GM18511 (cell line): ENCODE results near the gene SH3TC1.

Experiments used
- ATAC-seq: cut with Tn5 transposase; IDR thresholded peaks from one replicate; pipeline ENCODE4 v1.9.1; 2021; ENCODE audit warnings: mild to moderate bottlenecking, moderate library complexity; ENCODE audit not compliant: unreplicated experiment

Gene SH3TC1

GRCh38 chr4:8259743-8260430 is 60.8 kb downstream of the SH3TC1 start:
- ATAC-seq, result no peak

DNA sequence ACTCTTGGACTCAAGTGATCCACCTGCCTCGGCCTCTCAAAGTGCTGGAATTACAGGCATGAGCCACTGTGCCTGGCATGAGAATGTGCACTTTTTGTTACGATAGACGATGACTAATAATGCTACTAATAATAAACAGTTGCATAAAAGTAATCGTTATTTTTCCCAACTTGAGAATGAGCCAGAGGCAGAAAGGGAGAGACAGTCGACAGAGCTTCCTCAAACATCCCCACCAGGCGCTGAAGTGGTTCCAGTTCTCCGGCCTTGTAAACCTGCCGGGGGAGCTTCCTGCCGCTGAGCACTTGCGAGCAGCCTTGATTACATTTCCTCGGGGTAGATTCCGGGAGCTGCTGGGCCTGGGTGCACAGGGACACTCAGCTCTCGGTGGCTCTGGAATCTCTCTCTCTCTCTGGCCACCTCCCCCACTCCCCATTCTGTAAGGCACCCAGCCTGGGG is 61.6 kb downstream of the SH3TC1 start:
- no peak for ATAC-seq

- ATAC-seq, result no peak
These were observed 62.9 kb downstream of the SH3TC1 start for GRCh38 chr4:8261851-8262535.

DNA sequence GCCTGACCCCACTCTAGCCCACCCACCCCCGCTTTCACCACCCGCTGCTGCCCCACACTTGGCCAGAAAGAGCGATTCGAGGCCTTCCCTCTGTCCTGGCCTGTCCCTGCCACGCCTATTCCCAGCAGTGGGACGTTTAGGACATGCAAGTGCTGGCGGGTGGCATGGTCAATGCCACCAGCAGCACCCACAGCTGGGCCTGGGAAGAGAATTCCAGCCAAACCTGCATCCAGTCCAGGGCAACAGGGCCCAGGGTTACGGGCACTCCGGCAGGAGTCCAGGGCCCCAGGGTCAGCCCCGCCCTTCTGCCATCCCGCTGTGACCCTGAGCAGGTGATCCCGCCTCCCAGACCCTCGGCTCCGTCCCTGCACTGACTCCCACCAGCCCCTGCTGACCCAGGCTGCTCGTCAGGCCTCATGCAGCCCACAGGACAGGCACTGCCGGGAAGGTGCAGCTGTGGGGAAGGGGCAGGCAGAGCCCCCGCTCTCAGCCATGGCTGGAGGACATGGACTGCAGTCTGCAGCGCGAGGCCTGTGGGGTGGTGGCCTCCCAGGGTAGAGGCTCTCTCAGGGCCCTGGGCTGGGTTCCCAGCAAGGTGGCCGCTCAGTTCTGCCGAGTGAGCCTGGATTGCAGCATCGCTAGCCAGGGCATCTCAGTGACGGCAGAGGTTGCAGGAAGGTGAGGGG is 63.7 kb downstream of the SH3TC1 start:
- ATAC-seq, result no peak

DNA sequence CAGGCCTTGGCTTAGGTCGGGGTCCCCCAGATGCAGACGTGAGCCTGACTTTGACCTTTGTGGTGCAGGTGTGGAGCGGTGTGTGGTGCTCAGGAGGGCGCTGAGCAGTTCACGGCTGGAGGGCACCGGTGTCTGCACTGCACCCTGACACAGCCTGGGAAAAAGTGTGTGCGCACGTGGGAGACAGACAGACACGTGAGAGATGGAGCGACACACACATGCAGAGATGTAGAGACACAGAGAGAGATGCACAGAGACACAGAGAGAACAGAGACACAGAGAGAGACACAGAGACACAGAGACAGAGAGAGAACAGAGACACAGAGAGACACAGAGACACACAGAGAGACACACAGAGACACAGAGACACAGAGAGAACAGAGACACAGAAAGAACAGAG is 64.3 kb downstream of the SH3TC1 start:
- ATAC-seq, result no peak

GRCh38 chr4:8264106-8264505 is 65.0 kb downstream of the SH3TC1 start:
- no peak for ATAC-seq

DNA sequence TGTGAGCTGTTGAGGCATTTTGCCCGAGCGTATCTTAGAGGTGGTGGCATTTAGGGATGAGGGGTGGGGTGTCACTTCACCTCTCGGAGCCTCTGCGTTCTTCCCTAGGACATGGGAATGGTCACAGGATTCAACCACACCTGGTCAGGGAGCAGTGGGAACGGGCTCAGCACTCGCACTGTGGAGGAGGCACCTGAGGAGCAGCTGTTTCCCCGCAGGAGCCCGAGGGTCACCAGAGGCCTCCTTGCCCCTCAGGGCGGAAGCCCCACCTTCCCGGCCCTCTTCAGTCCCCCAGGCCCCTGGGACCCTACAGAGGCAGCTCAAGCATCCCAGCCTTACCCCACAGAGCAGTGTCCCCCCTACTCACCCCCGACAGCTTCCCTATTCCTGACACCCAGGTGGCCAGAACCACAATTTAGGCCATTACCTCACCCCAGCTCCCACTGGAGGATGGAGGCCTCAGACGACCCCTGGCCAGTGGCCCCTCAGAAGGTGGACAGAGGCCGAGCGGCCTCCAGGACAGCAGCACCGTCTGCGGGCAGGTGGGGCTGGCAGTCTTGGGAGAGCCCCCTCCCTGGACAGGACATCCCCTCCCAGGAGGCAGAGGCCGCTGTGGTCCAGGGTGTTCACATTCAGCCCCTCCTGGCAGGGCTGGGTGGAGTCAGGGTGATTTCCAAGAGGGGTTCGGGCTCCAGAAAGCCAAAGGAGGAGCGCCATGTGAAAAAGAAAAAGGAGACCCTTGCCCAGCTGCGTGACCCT is 66.3 kb downstream of the SH3TC1 start:
- no peak for ATAC-seq

DNA sequence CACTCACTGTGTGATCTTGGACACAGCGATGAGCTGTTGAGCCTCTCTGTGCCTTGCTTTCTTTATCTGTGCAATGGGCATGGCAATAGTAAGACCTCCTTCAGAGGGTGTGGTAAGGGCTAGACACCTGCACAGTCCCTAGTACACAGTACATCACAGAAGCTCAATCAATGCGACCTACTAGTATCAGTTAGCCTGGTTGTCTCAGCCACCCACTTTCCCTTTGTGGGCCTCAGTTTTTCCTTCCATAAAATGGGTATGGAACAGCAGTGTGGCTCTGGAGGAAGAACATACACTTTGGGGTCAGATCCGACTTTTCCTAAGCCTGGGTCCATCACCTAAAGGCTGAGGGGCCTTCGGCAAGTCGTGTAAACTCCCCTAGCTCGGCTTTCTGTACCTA is 67.0 kb downstream of the SH3TC1 start:
- no peak for ATAC-seq

- ATAC-seq, result no peak
These were observed 67.4 kb downstream of the SH3TC1 start for GRCh38 chr4:8266508-8266907.

- ATAC-seq, result peak; percentile 80
These were observed 68.0 kb downstream of the SH3TC1 start for GRCh38 chr4:8267077-8267476.

- ATAC-seq, result no peak
These were observed 69.1 kb downstream of the SH3TC1 start for GRCh38 chr4:8268211-8268610.

GRCh38 chr4:8268901-8269534 is 69.9 kb downstream of the SH3TC1 start:
- no peak for ATAC-seq

GRCh38 chr4:8269535-8270417 is 70.7 kb downstream of the SH3TC1 start, which contains the start of gene HTRA3:
Gene HTRA3 (plus strand): TSS chr4:8269754. CDS start chr4:8269969, 215 bp downstream.
- ATAC-seq, result no peak

DNA sequence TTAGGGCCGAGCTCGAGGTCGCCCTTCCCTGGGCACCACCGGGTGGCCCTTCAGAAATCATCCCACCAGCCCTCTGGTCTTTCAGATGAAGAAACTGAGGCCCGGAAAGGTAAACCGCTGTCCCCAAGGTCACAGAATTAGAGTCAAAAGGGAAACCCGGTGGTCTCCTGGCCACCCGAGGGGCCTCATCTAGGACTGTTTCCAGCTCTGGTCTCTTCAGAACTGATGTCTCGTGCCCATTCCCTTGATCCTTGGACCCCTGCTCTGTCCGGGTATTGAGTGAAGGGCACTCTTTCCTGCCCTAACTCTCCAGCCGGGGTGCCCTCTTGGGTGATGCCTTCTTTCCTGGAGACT is 71.3 kb downstream of the SH3TC1 start:
- ATAC-seq, result no peak

GRCh38 chr4:8270912-8271815 is 72.1 kb downstream of the SH3TC1 start:
- no peak for ATAC-seq

DNA sequence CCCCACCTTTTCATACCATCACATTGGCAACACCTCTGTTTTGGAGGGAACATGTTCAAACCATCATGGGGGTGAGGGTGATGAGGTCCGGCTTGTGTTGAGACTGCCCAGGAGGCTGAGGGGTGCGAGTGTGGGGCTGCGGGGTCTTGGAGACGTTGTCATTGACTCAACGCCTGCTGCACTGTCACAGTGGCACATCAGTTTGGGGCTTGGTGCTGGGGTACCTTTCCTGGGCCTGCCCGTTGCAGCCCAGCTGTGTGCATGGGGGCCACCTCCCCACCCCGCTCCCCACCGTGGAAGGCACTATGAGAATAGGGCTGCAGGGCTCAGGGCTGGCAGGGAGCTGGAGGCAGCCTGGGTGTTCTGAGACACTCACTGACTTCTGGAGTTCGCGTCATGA is 72.7 kb downstream of the SH3TC1 start:
- ATAC-seq, result no peak

- no peak for ATAC-seq
These were observed 73.7 kb downstream of the SH3TC1 start for GRCh38 chr4:8272472-8273428.

GRCh38 chr4:8273450-8273849 is 74.4 kb downstream of the SH3TC1 start:
- ATAC-seq, result no peak
